ENCODE measurements around the gene DUOX1.

DNA sequence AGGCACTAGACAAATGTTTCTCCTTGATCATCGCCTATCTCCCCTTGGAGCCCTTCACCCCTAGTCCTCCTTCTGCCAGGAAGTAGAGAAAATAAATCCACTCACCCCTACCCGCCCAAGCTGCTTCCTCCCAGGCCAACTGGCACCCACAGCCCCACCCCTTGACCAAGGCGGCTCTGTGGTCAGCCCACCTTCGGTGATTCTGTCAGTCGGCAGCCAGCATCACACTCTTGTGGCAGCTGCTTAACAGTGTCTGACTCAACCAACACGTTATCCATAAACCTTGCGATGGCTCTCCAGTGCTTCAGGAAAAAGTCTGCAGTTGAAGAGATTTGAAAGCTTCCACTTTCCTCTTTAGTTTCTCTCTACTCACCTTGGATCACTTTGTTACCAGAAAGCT is 50.4 kb downstream of the DUOX1 start:
- no peak for TF ChIP-seq POLR2A (IDR thresholded peaks at IDR 0.05)
- TF ChIP-seq CTCF (IDR thresholded peaks at IDR 0.05) = no peak
